HG03135 (cell line): Measurements from ENCODE around the gene KCNAB1.

Experiments used
- ATAC-seq: cut with Tn5 transposase; IDR thresholded peaks from one replicate; pipeline ENCODE4 v1.9.1; 2021; ENCODE audit warnings: mild to moderate bottlenecking, moderate library complexity; ENCODE audit not compliant: unreplicated experiment

KCNAB1 gene

DNA sequence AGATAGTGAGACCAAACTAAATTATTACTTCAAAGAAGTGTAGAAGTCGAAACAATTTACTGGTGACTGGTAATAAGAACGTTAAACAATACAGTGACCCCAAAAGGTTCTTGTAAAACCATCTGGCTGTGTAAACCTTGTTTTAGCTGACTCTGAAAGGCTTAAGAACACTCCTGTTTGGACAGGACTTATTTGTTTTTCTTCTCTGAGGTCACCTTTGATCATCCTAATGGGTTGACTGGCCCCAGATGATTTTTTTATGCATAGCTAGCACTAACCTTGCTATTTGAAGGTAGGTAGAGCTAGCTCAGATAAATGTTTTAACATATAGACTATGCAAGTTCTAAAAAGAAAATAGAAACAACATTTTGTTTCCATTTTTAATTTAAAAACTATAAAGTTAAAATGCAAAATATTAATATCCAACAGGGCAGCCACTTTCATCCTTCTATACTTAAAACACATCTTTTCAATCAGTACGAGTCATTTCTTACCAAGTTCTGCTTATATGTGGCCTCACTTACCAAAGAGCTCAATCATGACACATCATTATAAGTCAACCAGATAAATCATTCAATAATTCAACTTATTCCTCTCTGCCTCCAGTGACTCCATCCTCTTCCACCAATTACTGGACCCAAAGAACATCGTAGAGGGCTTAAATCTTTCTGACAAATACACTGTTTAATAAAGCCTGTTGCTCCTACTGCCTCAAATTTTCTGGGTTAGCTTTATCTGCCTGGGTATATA, 275.8 kb downstream of the KCNAB1 start:
- no peak for ATAC-seq

DNA sequence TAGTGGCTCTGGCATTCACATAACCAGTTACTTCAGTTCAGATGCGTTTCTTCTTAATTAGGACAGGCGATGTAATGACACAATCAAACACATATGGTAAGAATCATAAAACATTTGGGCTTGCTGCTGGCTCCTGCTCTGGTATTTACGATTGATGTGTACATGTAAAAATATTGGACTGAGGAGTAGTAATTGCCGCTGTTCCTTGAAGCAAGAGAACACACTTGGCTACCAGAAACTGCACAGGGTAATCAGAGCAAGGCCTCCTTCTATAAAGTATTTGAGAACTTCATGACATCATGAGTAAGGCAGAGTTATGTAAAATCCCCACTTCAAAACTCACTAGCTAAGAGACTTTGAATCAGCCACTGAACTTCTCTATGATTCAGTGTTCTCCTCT, 276.5 kb downstream of the KCNAB1 start:
- ATAC-seq = no peak

DNA sequence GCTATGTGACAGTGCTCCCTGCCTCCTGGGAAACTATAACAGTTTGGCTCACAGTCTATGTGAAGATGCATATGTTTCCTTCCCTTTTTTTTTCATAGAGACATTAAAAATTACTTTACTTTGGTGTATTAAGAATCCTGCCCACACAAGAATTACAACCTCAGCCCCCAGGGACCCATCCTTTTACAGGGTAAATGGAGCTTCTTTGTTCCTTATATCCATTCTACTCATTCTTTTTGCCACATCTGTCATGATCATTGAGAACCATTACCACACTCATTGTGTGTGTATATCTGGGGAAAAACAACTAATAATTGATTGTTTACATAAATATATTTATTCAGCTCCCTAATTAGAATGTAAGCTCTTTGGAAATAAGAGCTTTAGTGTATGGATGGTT, 277.2 kb downstream of the KCNAB1 start:
- ATAC-seq = no peak

DNA sequence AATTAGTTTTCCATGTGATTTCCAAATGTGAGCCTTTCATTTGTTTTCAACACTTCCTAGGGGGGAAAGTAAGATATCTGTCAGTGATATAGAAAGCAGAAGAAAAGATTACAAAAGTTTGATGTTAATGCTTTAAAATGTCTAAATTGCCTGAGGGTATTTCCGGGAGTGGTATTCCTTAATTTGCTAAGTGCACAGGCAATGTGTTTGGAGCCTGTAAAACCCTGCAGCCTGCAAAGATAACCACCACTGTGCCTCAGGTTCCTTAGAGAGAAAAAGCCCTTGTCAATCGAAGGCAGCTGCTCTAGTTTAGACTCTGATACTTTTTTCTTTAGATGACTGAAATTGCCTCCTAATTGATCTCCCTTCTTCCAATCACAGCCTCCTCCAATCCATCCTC, 279.7 kb downstream of the KCNAB1 start:
- no peak for ATAC-seq

DNA sequence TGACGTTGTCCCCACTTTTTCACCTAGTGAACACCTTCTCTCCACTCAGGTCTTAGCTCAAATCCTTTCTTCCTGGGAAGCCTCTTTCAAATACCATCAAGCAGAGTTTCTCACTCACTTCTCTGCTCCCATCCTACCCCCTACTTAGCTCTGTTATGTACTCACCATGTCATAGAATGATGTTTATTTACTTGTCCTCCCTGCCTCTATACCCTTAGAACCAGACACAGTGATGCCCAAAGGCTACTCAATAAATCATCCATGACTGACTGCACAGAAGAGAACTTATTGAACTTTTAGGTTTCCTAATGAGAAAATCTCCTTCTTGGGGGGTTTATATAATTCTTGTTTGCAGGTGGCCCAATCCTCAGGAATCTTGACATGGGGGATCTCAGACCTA, 280.4 kb downstream of the KCNAB1 start:
- no peak for ATAC-seq

DNA sequence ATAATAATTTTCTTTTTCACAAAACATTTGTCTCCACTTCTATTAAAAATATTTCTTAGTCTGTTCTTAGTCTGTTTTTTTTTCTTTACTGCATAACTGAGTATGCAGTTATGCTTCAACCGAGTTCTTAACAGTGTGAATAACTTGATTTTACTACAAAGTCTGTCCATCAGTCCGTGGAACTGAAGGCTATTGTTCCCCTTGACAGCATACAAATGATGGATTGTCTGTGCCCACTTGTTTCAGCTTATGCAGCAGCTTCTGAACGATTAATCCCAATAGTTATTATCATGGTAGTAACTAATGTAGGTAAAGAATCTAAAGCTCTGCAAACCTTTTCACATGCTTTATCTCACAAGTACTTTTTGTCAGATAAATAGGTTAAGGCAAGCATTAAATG, 283.8 kb downstream of the KCNAB1 start:
- ATAC-seq = no peak

DNA sequence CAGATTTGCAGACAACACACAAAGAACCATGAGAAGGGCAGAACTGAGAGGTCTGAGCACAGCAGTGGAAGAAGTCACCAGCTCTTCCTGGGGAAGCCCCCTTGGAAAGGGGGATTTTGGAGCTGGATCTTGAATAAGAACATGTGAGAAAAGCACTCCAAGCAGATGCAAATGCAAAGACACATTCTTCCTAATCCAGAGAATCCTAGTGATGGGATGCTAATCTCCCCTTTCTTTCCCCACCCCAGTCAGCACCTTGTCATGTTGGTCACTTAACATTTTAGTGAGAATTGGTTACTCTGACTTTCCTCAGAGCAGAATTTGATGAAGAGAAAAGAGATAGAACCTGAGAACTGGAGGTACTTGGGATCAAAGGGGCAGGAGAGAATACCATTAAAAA, 286.0 kb downstream of the KCNAB1 start:
- no peak for ATAC-seq

DNA sequence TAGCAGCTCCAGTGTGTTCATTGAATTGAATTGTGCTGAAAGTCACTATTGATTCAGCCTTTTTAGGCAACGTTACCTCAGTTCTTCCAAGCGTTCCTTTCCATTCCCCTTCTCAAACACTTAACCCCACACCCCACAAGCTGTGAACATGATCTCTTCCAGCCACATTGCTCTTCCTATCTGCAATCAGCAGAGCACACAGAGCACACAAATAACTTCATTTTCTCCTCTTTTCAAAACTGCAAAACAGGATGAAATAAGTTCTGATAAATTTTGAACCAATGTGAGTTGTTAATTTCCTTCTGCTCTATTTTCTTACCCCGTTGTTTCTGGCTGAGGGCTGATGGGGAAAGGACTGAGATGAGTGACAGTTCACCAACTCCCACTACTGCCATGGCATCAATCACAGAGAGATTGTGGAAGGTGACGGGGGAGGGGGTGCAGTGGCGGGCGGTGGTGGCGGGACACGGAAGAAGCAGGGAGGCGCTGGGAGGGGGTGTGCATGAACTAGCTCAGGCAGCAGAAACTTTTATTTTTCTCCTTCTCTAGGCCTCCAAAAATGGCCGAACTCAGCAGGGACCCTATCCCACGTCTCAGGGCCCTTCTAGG, 287.3 kb downstream of the KCNAB1 start:
- no peak for ATAC-seq

DNA sequence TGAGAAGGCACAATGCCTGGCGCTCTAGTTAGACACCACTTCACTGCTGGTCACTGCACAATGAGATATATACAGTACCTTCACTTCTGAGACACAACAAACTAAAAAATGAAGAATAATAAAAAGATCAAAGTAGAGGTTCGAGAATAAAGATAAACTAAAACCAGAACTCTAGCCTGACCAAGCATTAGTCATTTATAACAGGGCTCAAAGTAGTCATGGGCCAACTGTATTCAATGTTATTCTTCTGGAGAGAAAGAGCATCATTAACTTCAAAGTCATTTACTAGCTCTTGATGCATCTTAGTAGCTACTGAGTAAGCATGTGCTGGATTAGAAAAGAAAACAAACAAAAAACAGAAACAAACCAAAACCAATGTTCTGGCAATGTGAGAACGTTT, 289.3 kb downstream of the KCNAB1 start:
- ATAC-seq = no peak

DNA sequence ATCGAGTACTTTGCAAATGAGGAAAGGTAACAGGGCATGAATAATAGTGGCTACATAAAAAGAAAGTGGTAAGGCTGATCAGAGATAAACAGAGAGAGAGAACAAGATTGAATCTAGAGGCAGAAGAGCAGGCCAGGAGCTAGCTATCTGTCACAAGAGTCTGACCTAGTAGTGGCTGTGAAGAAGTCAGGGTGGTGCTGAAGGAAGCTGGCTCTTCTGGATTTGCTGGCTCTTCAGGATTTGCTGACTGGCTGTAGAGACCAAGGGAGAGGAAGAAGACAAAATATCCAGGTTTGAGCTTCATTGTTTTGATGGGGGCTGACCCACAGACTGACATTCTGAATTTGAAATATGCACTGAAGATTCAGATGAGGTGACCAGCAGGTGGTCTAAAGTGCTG, 292.2 kb downstream of the KCNAB1 start:
- no peak for ATAC-seq

DNA sequence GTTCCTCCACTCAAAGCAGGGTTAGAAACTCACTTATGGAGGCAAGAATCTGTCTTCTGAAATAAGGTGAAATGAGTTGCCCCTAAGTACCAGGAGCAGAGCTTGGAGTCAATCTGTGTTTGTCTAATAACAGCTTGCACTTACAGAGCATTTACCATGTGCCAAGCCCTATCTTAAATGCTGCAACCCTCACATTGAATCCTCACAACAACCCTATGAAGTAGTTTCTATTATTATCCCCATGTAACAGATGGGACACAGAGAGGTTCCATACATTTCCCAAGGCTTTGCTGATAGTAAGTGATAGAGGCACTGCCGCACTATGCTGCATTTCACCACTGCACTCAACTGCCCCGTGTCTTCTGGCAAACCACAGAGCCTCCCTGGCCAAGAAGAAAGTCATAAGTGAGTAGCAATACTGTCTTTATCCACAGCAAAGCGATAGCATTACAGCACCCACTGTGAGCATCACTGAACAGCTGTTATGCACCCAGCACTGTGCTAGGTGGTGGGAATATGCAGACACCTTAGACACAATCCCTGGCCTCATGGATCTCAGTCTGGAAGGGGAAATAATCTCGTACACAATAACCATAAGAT, 293.0 kb downstream of the KCNAB1 start:
- ATAC-seq = no peak

DNA sequence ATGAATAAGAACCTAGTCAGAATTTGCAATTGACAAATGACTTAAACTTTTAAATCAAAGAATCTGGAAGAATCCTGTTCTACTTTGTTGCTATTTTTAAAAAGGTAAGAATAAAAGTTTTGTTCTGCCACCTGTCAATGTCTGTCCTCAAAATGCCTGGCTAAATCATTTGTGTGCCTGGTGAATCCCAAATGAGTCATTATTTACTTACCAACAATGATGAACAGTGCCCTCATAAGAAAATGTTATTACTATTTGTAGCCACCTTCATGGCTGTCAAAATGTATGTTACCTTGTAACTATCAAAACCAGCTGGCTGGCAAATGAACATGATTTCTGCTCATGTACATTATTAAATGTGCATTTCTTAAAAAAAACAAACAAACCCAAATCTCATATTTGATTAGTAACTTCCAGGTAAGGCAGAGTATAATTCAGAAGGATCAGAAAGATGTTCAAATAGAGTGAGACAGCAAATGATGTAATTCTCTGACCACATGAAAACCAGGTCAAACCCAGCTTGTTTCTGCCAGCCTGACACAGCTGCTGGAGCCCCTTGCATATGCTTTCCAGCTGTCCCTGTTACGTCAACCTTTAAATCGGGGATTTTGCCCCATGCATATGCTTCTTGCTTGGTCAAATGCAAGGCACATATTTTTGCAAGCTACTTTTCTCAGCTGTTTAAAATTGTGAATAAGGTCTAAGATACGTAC, 296.6 kb downstream of the KCNAB1 start:
- no peak for ATAC-seq

DNA sequence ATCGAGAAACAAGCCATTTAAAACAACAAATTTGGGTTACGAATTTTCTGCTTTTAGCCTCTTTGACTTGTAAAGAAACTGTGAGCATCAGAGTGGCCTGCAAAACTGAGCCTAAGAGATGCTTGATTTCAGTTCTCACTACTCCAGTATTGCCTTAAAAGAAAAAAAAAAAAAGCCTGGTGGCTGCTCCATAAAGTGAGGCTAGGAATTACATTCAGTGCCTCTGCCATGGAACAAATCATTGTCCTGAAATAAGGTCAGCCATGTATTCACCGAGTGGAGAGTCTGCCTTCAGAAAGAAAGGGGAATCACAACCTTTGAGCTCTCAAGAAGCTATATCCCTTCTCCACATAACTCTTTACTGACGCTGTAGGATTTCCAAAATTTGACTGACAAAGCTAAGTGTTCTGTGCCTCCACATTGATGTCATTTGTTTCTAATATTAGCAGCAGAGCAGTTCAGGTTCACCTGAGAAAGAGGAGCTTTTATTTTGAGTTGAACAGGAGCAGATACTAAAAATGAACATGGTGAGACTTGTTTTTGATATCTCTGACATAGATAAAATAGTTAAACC, 297.3 kb downstream of the KCNAB1 start:
- ATAC-seq = no peak

DNA sequence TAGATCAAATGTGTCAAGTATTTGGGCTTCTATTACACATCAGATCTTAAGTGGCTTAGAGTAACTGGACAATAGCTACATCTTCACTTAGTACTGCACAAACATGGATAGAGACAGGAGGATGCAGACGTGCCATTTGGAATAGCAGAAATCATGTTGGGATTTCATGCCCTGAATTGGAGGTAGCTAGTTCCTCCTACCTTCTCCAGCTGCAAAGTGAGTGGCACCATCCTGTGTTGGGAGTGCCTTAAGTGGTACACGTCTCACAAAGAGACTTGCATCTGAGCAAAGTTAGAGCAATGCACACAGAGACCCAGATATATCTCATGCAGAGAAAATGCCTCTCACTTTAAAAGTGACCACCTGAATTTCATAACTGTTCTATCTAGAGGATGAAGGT, 298.1 kb downstream of the KCNAB1 start:
- ATAC-seq = no peak

DNA sequence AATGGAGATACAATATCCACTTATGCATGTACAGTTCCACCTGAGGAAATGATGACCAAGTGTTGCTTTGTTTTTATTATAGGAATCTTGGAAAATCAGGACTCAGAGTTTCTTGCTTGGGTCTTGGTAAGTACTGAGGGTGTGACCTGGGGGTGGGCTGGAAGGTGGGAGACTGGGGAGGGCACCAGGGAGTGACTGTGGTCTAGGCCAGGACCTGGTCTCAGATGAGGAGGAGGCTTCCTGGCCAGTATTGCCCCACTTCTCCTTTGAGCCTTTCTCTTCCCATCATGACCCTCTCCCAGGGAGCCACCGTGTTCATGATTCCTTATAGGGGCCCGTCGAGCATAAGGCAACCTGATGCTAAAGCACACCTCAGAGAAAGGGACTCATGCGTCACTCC, 301.2 kb downstream of the KCNAB1 start:
- ATAC-seq = no peak

DNA sequence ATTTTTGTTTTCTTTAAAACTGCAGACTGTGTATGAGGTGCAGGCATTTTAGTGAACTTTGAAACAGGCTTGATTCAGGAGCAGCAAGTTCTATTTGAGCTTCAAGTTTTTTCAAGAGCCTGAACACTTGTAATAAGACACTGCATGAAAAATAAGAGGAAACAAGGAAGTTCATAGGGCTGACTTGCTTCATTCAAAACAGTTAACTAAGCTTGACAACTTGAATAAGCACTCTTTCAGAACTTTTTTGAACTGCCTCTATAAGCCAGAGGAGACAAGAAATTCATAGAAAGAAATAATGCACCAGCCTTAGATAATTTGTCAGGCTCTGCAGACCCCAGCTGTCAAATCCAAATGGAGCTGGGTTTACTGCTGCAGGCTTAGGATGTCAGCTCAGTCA, 304.4 kb downstream of the KCNAB1 start:
- ATAC-seq = no peak

DNA sequence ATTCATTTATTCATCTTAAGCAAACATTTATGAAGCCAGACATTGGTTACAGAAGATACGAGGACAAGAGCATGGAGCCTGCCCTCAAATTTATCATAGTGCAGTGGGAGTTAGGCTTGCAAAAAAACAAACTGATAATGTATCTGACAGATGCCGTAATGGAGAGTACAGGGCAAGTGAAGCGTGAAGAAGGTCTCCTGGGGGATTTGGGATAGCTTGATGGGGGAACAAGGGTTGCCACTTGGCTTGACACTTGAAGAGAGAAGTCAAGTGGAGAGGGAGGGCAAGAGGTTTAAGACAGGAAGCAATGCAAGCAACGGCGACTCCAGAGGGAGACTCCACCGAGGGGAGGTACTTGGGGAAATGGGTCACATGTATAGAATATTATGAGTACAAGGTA, 305.3 kb downstream of the KCNAB1 start:
- ATAC-seq = no peak

DNA sequence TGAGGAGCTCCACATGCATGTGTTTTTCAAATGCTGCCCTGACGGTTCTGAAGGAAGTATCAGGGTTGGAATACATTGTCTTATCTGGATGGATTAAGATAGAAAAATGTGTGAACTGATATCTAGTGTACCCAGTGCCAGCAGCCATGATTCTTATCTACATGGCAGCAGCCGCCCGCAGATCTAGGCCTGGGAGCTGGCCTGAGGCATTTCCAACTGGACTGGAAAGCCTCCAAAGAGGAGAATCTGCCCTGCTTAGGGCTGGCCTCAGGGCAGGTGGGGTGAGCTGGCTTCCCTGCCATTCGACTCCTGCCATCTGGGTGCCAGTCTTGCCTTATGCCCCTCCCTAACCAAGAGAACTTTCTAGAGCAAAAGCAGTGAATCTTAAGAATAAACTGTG, 308.7 kb downstream of the KCNAB1 start:
- no peak for ATAC-seq

DNA sequence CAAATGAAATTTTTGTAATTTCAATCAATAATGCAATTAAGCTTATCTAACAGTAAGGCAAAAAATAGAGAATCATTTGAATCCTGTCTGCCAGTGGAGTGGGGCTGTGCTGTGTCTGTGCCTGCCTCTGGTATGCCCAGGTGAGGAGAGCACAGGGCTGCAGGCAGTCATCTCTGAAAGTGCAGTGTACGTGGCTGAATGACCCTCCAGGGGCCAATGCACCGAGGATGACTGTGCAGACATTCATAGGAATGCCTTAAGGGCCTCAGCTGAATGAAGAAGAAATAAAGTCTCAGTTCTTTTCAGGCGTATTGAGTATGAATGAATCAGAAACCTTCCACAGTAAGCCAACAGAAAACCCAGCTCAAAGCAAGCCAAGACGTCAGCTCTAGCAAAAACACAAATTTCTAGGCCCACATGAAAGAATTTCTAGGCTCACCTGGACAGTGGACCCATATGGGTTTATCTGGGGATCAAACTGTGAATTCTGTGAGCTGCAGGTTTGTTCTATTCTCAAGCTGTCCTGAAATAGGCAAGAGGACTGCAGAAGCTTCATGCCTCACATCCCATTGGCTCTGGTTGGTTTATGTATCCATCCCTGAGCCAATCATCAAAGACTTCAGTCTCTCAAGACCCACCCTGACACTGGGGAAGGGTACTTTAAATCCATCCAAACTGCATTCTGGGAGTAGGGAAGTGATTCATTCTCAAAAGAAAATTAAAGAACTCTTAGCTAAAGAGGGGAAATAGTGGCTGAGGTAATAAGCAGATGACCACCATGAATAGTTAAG, 311.2 kb downstream of the KCNAB1 start:
- no peak for ATAC-seq

DNA sequence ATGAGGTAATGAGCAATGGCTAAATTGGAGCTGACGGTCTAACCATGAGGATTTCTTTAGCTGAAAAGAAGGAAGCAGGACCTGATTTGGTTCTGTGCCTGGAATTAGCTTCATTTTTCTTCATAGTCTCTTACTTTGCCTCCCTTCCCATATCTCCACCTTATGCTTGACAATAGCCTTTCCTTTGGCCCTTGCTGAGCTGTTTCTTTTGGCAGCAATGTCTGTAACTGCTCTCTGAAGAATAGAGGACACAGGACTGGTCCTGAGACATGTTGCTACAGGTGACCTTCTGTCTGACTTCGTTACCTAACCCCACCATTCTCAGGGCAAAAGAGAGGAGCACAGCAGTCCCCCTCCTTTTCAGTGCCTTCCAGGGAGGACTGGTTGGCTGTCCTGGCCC, 312.2 kb downstream of the KCNAB1 start:
- no peak for ATAC-seq

DNA sequence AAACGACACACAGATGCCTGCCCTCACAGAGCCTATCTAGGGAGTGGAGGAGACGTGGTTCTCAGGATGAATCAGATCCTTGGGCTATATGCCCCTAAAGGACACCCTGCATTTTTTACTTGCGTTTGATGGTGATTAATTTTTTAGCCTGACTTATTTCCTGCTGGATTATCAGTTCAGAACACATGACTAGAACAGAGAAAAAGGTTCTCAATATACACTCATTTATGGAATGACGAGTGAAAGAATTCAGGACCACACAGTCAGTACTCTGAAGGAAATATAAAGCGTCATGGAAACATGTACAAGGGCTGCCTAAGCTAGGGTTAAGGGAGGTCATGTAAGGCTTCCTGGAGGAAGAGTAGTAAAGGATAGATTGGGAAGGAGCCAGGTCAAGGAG, 312.8 kb downstream of the KCNAB1 start:
- no peak for ATAC-seq
